ENCODE results near the gene AUTS2.

Gene AUTS2

GRCh38 chr7:70512761-70513160 is 914.5 kb downstream of the AUTS2 start:
- no peak for DNase-seq

- DNase-seq: no peak
Observed at GRCh38 chr7:70520611-70521010, 922.3 kb downstream of the AUTS2 start.

GRCh38 chr7:70523249-70523988 is 925.1 kb downstream of the AUTS2 start:
- DNase-seq: no peak

GRCh38 chr7:70523989-70524351 is 925.7 kb downstream of the AUTS2 start:
- no peak for DNase-seq

- DNase-seq: peak in 3 of 58 donors; percentile 22 to 30 (median 22)
Observed at GRCh38 chr7:70525991-70526390, 927.7 kb downstream of the AUTS2 start.

- no peak for DNase-seq
Observed at GRCh38 chr7:70527520-70528115, 929.3 kb downstream of the AUTS2 start.

- DNase-seq: peak in 1 of 58 donors; percentile 3
Observed at GRCh38 chr7:70529436-70529835, 931.2 kb downstream of the AUTS2 start.

- peak in 3 of 58 donors; percentile 7 to 31 (median 10) for DNase-seq
Observed at GRCh38 chr7:70529914-70530585, 931.8 kb downstream of the AUTS2 start.

- DNase-seq: peak in 3 of 58 donors; percentile 1 to 9 (median 8)
Observed at GRCh38 chr7:70533614-70534013, 935.3 kb downstream of the AUTS2 start.

- DNase-seq: peak in 33 of 58 donors; percentile 5 to 85 (median 40)
Observed at GRCh38 chr7:70539205-70539604, 940.9 kb downstream of the AUTS2 start.

- DNase-seq: peak in 46 of 58 donors; percentile 5 to 79 (median 40)
Observed at GRCh38 chr7:70539617-70540016, 941.3 kb downstream of the AUTS2 start.

GRCh38 chr7:70540641-70541040 is 942.4 kb downstream of the AUTS2 start:
- DNase-seq: no peak

GRCh38 chr7:70542750-70543376 is 944.6 kb downstream of the AUTS2 start:
- no peak for DNase-seq

- DNase-seq: no peak
Observed at GRCh38 chr7:70544016-70544415, 945.7 kb downstream of the AUTS2 start.

- no peak for DNase-seq
Observed at GRCh38 chr7:70545214-70545613, 946.9 kb downstream of the AUTS2 start.

GRCh38 chr7:70552141-70552540 is 953.9 kb downstream of the AUTS2 start:
- no peak for DNase-seq

GRCh38 chr7:70553364-70553763 is 955.1 kb downstream of the AUTS2 start:
- peak in 24 of 58 donors; percentile 4 to 56 (median 20) for DNase-seq

GRCh38 chr7:70554646-70555045 is 956.4 kb downstream of the AUTS2 start:
- no peak for DNase-seq

- no peak for DNase-seq
Observed at GRCh38 chr7:70556761-70557160, 958.5 kb downstream of the AUTS2 start.

GRCh38 chr7:70557338-70557737 is 959.1 kb downstream of the AUTS2 start:
- DNase-seq: no peak

GRCh38 chr7:70559815-70560214 is 961.5 kb downstream of the AUTS2 start:
- no peak for DNase-seq

GRCh38 chr7:70563960-70564359 is 965.7 kb downstream of the AUTS2 start:
- DNase-seq: no peak

Data from anterior cingulate cortex (tissue), 58 donors.